WERI-Rb-1 (cell line): ENCODE results near the gene OLIG2.

Experiments used
- DNase-seq: peaks from one replicate; pipeline ENCODE4 v3.0.0-alpha.2; 2020
- H3K27ac ChIP-seq: fragments of 250-450 bp; sonication (Bioruptor Pico); 2 replicates; pipeline ENCODE4 v1.5.1; 2020; ENCODE audit warnings: mild to moderate bottlenecking, moderate library complexity
- H3K27me3 ChIP-seq: fragments of 250-450 bp; sonication (Bioruptor Pico); 2 replicates; pipeline ENCODE4 v1.5.1; 2021; ENCODE audit warnings: mild to moderate bottlenecking, low read depth, moderate library complexity; ENCODE audit not compliant: insufficient read depth, severe bottlenecking
- H3K36me3 ChIP-seq: fragments of 250-450 bp; sonication (Bioruptor Pico); 2 replicates; pipeline ENCODE4 v1.5.1; 2020; ENCODE audit warnings: mild to moderate bottlenecking, moderate library complexity
- H3K4me3 ChIP-seq: 2 replicates; pipeline ENCODE4 v1.5.1; 2011; ENCODE audit warnings: low read depth, mild to moderate bottlenecking, control low read depth, low read length
- H3K9me3 ChIP-seq: fragments of 250-450 bp; sonication (Bioruptor Pico); 2 replicates; pipeline ENCODE4 v1.5.1; 2021; ENCODE audit warnings: mild to moderate bottlenecking, moderate library complexity; ENCODE audit not compliant: severe bottlenecking
- TF ChIP-seq, protein P1 (sequence below): IDR thresholded peaks from 2 replicates; pipeline ENCODE4 v1.5.1; 2011; ENCODE audit warnings: low read depth, mild to moderate bottlenecking, control low read depth, inconsistent platforms, low read length

OLIG2 gene

DNA sequence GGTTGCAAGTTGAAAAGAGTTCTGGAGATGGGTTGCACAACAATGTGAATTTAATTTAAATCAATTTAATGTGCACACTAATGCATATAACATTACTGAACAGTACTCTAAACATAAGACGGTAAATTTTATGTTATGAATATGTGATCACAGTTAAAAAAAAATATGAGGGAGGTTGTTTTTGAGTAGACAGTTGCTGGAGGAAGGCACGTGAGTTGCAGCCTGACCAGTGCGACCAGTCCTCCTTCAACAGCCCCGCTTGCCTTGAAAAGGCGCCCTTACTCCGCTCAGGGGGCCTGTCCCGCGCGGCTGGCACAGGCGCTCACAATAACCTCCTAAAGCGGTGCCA lies 43.9 kb downstream of the OLIG2 start:
- Histone ChIP-seq H3K4me3 (peak overlapping the region; percentile 57), H3K36me3 (no peaks in the 10 kb centered on the region), H3K27me3 (peaks cover 43% of the 10 kb centered on the region), H3K27ac (no peak overlapping the region), H3K9me3 (peaks cover 8% of the 10 kb centered on the region)
- TF ChIP-seq, protein P1, sequence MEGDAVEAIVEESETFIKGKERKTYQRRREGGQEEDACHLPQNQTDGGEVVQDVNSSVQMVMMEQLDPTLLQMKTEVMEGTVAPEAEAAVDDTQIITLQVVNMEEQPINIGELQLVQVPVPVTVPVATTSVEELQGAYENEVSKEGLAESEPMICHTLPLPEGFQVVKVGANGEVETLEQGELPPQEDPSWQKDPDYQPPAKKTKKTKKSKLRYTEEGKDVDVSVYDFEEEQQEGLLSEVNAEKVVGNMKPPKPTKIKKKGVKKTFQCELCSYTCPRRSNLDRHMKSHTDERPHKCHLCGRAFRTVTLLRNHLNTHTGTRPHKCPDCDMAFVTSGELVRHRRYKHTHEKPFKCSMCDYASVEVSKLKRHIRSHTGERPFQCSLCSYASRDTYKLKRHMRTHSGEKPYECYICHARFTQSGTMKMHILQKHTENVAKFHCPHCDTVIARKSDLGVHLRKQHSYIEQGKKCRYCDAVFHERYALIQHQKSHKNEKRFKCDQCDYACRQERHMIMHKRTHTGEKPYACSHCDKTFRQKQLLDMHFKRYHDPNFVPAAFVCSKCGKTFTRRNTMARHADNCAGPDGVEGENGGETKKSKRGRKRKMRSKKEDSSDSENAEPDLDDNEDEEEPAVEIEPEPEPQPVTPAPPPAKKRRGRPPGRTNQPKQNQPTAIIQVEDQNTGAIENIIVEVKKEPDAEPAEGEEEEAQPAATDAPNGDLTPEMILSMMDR, result no peak
- no peak for DNase-seq

DNA sequence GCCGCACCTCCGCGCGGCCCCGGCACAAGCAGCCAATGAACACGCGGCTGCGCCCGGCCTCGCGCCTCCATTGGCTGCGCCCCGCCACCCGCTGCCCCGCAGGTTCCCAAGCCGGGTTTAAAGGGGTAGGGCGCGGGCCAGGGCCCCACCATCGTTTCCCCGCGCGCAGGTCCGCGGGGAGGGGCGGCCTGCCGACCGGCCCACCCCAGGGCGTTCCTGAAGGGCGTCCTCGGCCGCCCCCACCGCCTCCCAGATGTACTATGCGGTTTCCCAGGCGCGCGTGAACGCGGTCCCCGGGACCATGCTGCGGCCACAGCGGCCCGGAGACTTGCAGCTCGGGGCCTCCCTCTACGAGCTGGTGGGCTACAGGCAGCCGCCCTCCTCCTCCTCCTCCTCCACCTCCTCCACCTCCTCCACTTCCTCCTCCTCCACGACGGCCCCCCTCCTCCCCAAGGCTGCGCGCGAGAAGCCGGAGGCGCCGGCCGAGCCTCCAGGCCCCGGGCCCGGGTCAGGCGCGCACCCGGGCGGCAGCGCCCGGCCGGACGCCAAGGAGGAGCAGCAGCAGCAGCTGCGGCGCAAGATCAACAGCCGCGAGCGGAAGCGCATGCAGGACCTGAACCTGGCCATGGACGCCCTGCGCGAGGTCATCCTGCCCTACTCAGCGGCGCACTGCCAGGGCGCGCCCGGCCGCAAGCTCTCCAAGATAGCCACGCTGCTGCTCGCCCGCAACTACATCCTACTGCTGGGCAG lies 44.4 kb downstream of the OLIG2 start, which contains the start of gene OLIG1:
OLIG1 (plus strand) TSS at position 148 of the 750 bp plus-strand sequence; CDS start at position 254, 106 bp downstream.
- Histone ChIP-seq H3K27ac (no peak within 1 kb of the TSS), H3K36me3 (no peaks in the 10 kb centered on the region), H3K27me3 (peaks cover 43% of the 10 kb centered on the region), H3K9me3 (peaks cover 8% of the 10 kb centered on the region), H3K4me3 (peak within 1 kb of the TSS; percentile 57)
- peak; percentile 77 for DNase-seq
- TF ChIP-seq, protein P1, result no peak

DNA sequence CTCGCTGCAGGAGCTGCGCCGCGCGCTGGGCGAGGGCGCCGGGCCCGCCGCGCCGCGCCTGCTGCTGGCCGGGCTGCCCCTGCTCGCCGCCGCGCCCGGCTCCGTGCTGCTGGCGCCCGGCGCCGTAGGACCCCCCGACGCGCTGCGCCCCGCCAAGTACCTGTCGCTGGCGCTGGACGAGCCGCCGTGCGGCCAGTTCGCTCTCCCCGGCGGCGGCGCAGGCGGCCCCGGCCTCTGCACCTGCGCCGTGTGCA lies 44.9 kb downstream of the OLIG2 start:
- no peaks in the 10 kb centered on the region for H3K36me3 ChIP-seq
- H3K27ac ChIP-seq, result no peak overlapping the region
- H3K4me3 ChIP-seq, result peak overlapping the region; percentile 57
- peaks cover 43% of the 10 kb centered on the region for H3K27me3 ChIP-seq
- DNase-seq, result no peak
- H3K9me3 ChIP-seq, result peaks cover 8% of the 10 kb centered on the region
- TF ChIP-seq, protein P1, result no peak

DNA sequence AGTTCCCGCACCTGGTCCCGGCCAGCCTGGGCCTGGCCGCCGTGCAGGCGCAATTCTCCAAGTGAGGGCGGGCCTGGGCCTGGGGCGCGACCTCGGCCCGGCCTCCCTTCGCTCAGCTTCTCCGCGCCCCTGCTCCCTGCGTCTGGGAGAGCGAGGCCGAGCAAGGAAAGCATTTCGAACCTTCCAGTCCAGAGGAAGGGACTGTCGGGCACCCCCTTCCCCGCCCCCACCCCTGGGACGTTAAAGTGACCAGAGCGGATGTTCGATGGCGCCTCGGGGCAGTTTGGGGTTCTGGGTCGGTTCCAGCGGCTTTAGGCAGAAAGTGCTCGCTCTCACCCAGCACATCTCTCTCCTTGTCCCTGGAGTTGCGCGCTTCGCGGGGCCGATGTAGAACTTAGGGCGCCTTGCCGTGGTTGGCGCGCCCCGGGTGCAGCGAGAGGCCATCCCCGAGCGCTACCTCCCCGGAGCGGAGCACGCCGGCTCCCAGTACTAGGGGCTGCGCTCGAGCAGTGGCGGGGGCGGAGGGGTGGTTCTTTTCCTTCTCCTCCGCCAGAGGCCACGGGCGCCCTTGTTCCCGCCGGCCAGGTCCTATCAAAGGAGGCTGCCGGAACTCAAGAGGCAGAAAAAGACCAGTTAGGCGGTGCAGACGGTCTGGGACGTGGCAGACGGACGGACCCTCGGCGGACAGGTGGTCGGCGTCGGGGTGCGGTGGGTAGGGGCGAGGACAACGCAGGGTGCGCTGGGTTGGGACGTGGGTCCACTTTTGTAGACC lies 45.4 kb downstream of the OLIG2 start:
- TF ChIP-seq, protein P1, result no peak
- peaks cover 43% of the 10 kb centered on the region for H3K27me3 ChIP-seq
- H3K4me3 ChIP-seq, result peak overlapping the region; percentile 57
- peaks cover 8% of the 10 kb centered on the region for H3K9me3 ChIP-seq
- no peaks in the 10 kb centered on the region for H3K36me3 ChIP-seq
- no peak overlapping the region for H3K27ac ChIP-seq
- peak; percentile 47 for DNase-seq

DNA sequence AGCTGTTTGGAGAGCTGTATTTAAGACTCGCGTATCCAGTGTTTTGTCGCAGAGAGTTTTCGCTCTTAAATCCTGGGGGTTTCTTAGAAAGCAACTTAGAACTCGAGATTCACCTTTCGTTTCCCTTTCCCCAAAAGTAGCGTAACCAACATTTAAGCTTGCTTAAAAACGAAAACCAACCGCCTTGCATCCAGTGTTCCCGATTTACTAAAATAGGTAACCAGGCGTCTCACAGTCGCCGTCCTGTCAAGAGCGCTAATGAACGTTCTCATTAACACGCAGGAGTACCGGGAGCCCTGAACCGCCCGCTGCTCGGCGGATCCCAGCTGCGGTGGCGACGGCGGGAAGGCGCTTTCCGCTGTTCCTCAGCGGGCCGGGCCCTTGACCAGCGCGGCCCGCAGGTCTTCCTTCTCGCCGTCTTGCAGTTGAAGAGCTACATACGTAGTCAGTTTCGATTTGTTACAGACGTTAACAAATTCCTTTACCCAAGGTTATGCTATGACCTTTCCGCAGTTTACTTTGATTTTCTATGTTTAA lies 46.1 kb downstream of the OLIG2 start:
- H3K27me3 ChIP-seq, result peaks cover 43% of the 10 kb centered on the region
- no peak overlapping the region for H3K27ac ChIP-seq
- peak overlapping the region; percentile 57 for H3K4me3 ChIP-seq

More for the DNA sequence above, 46.1 kb downstream of the OLIG2 start:
- peak; percentile 41 for DNase-seq
- Histone ChIP-seq H3K36me3 (no peaks in the 10 kb centered on the region), H3K9me3 (peaks cover 8% of the 10 kb centered on the region)
- TF ChIP-seq, protein P1, result no peak
